GM21381 (cell line): ENCODE measurements around the gene FOXC2.
A peak's percentile ranks its signal among the peaks of the same experiment; 100 is the strongest.

ENCODE experiments used
- ATAC-seq: cut with Tn5 transposase; IDR thresholded peaks from one replicate; pipeline ENCODE4 v1.9.1; 2021; ENCODE audit warnings: mild to moderate bottlenecking, moderate library complexity; ENCODE audit not compliant: unreplicated experiment

Gene FOXC2

GRCh38 chr16:86555704-86556075, 10.9 kb upstream of the FOXC2 start:
- no peak for ATAC-seq

- ATAC-seq, result no peak
Measured at GRCh38 chr16:86556576-86556975, 10.1 kb upstream of the FOXC2 start.

- no peak for ATAC-seq
Measured at GRCh38 chr16:86557587-86557986, 9.0 kb upstream of the FOXC2 start.

DNA sequence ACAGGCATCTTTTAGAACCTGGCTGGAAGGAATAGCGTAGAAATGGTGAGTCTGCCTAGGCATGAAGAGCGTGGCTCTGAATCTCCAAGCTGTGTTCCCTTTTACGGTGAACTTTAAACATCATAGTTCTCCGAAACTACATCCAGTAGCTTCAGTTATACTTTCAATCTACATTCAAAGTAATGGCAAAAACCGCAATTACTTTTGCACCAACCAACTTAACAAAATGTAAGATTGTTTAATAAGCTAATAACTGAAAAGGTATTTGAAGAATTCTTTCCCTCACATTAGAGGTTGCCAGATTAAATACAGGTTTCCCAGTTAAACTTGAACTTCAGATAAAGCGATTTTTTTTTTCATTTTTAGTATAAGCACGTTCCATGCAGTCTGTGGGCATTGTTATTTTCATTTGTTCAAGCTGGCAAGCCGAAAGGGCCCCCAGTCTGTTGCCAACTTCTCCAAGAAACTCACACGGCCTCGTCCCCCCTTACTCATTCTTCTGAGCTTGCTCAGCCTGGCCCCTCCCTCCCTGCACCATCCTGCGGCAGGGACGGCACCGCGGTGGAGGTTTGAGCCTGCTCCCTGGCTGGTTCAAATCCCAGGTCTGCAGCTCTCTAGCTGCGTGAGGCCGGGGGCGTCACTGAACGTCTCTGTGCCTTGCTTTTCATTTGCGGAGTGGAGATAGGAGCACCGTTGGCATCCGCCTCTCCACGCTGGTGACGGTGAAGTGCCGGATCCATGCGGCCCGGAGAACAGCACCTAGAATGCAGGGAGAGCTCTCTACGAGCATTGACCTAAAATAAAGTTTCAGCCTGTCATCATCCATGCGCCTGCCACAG, 8.1 kb upstream of the FOXC2 start:
- ATAC-seq, result no peak

- no peak for ATAC-seq
Measured at GRCh38 chr16:86559802-86560305, 6.8 kb upstream of the FOXC2 start.

GRCh38 chr16:86562356-86562755, 4.3 kb upstream of the FOXC2 start:
- ATAC-seq, result no peak

DNA sequence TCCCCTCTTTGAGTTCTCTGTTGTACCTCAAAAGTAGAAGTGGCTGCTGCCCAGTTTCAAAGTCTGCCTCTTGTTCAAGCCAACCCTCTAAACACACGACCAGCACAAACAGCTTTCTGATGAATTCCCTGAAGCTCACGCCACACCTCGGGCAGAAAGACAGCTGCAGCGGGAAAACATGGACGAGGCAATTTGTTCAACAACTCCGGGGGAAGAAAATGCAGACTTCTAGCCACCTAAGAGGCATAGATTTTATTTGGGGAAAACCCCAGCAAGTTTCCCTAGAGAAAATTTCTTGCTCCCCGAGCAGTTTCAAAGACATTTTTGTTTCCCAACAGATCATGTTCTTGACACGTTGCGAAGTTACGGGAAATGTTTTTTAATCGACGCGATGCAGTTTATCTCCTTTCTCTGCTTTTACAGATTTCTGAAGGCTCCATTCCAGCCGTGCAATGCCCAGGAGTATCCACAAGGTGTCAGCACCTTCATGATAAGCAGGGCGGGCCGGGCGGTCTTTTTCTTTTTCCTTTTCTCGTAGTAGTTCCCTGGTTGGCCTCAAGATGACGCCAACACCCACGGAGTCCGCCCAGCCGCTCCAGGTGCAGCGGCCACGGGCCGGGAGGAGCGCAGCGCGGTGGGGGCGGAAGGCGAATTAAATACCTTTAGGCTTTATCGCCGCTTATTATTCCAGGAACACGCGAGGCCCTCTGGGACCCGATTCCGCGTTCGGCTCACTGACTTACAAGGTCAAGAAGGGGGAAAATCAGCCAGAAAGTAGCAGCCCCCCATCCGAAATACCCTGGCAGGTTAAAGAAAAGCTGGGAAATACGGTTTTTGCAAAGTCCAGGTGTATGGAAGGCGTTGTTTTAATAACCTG, 2.9 kb upstream of the FOXC2 start:
- ATAC-seq, result peak; percentile 81

GRCh38 chr16:86565181-86565631, 1.4 kb upstream of the FOXC2 start:
- ATAC-seq, result no peak

DNA sequence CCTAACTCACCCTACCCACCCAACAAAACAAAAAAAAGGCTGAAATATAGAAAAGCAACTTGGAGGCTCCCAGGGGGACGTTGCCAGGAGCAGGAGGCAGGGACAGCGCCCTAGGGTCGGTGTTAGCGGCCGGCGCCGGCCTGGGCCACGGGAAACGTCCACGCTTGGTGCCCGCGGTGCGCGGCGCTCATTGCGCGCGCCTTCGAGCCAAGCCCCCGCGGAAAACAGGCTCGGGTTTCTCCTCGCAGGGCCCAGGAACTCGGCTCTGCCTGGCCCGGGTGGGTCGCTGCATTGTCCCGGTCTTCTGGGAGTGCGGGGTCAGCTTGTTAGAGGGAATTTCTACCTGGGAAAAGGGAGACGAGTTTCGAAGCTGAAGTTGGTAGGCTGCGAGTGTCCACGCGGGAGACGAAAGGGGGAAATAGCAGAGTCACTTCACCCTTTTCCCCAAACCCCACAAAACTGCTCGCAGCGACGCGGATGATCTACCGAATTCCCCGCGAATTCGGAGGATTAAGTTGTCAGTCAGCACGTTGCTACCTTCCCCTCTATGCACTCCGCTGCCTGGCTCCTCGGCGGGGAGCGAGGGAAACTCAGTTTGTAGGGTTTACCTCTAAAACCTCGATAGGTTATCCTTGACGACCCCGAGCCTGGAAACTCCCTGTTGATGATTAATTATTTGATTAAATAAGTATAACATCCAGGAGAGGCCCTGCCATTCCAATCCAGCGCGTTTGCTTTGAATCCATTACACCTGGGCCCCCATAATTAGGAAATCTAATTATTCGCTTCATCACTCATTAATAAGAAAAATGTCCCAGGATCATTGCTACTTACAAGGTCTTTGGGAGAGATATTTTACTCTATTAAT, 751 bp upstream of the FOXC2 start:
- no peak for ATAC-seq

DNA sequence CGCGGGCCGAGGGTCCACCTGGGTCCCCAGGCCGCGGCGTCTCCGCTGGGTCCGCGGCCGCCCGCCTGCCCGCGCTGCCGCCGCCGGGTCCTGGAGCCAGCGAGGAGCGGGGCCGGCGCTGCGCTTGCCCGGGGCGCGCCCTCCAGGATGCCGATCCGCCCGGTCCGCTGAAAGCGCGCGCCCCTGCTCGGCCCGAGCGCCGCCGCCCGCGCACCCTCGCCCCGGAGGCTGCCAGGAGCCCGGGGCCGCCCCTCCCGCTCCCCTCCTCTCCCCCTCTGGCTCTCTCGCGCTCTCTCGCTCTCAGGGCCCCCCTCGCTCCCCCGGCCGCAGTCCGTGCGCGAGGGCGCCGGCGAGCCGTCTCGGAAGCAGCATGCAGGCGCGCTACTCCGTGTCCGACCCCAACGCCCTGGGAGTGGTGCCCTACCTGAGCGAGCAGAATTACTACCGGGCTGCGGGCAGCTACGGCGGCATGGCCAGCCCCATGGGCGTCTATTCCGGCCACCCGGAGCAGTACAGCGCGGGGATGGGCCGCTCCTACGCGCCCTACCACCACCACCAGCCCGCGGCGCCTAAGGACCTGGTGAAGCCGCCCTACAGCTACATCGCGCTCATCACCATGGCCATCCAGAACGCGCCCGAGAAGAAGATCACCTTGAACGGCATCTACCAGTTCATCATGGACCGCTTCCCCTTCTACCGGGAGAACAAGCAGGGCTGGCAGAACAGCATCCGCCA, 504 bp downstream of the FOXC2 start:
- no peak for ATAC-seq

GRCh38 chr16:86567701-86568581, 1.3 kb downstream of the FOXC2 start:
- no peak for ATAC-seq

- no peak for ATAC-seq
Measured at GRCh38 chr16:86568677-86569623, 2.3 kb downstream of the FOXC2 start.

GRCh38 chr16:86569701-86570447, 3.2 kb downstream of the FOXC2 start:
- ATAC-seq, result no peak

DNA sequence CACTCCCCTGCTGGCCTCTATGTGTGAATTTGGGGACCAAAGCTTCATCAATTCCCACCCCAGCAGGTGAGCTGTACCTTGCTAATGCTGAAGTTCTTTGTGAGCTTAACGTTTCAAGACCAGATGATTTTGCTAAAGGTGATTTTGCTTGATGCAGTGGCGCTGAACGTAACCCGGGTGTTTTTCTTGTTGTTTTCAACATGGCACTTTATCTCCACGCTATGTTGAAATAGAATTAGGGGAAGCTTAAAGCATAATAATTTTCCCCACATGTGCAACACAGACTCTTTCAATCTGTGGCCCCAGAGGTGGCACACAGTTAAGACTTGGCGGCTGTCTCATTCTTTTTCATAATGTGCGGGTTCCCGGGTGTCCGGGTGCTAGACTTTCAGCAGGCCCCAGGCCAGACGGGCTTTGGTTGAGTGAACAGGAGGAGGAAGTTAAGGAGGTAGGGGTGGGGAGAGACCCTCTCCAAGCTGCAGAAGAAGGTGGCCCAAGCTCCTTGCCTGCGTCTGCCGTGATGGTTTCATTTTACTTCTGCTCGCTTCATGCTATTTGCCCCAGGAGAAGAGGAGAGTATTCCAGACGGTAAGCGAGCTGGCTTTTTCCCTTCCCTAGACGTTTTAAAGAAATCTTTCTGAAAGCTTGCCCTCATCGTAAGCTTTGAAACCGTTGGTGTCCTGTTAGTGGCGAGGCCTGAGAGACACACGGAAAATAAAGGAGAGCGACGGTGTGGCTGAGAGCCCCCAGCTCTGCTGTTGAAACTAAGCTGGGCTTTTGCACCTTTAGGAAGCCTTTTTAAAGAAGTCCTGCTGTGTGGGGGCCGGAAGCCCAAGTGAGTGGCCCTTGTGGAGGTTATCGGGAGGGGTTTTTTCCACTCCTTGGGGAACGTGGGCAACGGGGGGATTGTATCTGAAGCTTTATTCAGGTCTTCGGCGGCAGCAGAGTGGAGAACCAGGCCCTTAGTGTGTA, 4.2 kb downstream of the FOXC2 start:
- no peak for ATAC-seq

DNA sequence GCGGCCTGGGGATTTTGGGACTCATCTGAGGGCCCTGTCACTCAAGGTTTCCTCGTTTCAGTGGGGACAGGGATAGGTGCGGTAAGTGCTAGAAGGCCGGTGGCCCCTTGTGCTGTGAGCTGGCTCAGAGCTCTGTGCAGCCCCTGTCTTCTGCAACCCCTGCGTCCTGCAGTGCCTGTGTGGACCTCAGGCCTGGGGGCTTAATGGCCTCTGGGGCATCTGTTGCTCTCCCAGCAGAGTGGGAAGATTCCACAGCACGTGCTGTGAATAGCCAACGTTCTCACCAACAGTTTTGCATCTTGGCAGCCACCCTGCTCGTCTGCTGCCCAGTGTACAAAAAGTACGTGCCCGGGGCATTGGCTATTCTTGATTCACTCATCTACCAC, 4.9 kb downstream of the FOXC2 start:
- no peak for ATAC-seq

DNA sequence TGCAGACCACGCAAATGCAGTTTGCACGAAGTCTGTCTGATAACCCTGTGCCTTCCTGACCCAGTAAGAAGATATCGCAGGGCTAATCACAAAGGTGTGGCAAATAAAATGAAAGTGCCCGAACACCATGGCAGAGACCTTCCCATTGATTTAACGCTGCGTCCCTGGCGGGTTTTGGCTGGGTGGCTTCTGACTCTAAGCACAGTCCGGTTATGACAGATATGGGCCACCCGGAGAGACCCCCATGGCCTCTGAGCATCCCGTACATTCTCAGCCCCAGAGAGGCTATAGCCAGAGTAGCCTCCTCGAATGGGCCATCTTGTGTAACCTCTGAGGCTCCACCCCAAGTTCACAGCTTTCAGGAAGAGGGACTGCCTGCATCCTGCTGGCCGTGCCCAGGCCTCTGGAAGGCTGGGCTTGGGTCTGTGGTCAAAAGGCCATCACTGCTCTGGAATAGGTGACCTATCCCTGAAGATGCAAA, 5.5 kb downstream of the FOXC2 start:
- ATAC-seq, result no peak
